Activated CD4-positive, alpha-beta memory T cell treated with anti-CD3 and anti-CD28 coated beads for 36 hours (primary cell): ENCODE measurements around the gene MAP3K3. TPM values are rescaled to one million over a fixed set of nuclear protein-coding genes. Genes with fewer than 3 reads are reported as not detected.

ENCODE experiments used
- total RNA-seq, 2 experiments: library from RNA; stranded (reverse); gene quantifications; one replicate each; pipeline ENCODE4 v1.2.3, GENCODE V29; 2021

MAP3K3 gene
- total RNA-seq, 2 experiments from 2014 or later = 32.8 to 34.0 TPM

Other genes with a start within 250 kb of the MAP3K3 start
- gene CYB561, start 176.1 kb upstream of the MAP3K3 start, total RNA-seq = 1 to 10 TPM; 9.4 to 9.7 TPM
- gene ACE, start 145.4 kb upstream of the MAP3K3 start, total RNA-seq = 1 to 10 TPM; 2.2 to 2.6 TPM
- gene KCNH6, start 99.1 kb upstream of the MAP3K3 start, total RNA-seq = not detected
- gene DCAF7, start 71.9 kb upstream of the MAP3K3 start, total RNA-seq = 100 to 1,000 TPM; 118 to 119 TPM
- gene TACO1, start 21.5 kb upstream of the MAP3K3 start, total RNA-seq = 10 to 100 TPM; 28.2 to 30.4 TPM
- 100 to 1,000 TPM; 146 to 150 TPM for gene LIMD2, start 77.7 kb downstream of the MAP3K3 start, total RNA-seq
- 10 to 100 TPM; 64.8 to 69.7 TPM for gene STRADA, start 119.4 kb downstream of the MAP3K3 start, total RNA-seq
- gene CCDC47, start 151.2 kb downstream of the MAP3K3 start, total RNA-seq = 10 to 100 TPM; 57.6 to 60.5 TPM
- 100 to 1,000 TPM; 103 to 106 TPM for gene DDX42, start 151.8 kb downstream of the MAP3K3 start, total RNA-seq
- 100 to 1,000 TPM; 165 to 171 TPM for gene PSMC5, start 205.0 kb downstream of the MAP3K3 start, total RNA-seq
- 10 to 100 TPM; 41.5 to 42.8 TPM for gene FTSJ3, start 205.2 kb downstream of the MAP3K3 start, total RNA-seq
- 100 to 1,000 TPM; 109 to 111 TPM for gene SMARCD2, start 220.3 kb downstream of the MAP3K3 start, total RNA-seq